Activated T-helper 17 cell treated with anti-CD3 and anti-CD28 coated beads, Interleukin-2, amount 50 U/mL, for 72 hours (primary cell): Measurements from ENCODE around the gene WDR91. TPM values are rescaled to one million over a fixed set of nuclear protein-coding genes. Genes with fewer than 3 reads are reported as not detected.
"Not testable (repeated sequence)": the region's sequence is repeated elsewhere in the genome, so short reads cannot be mapped to it uniquely, and the experiment has no call there.

ENCODE experiments used
- ATAC-seq: fragments of 150-1000 bp; cut with Tn5 transposase; replicated peaks from 2 replicates; pipeline ENCODE4 v1.10.0; 2021; ENCODE audit warnings: mild to moderate bottlenecking, moderate library complexity
- H3K27ac Mint-ChIP-seq: one replicate; pipeline ENCODE4 v1.8.0; 2022; ENCODE audit warnings: mixed read lengths
- H3K27me3 Mint-ChIP-seq: one replicate; pipeline ENCODE4 v1.8.0; 2022; ENCODE audit warnings: mixed read lengths
- H3K36me3 Mint-ChIP-seq: one replicate; pipeline ENCODE4 v1.8.0; 2022; ENCODE audit warnings: low read depth, mild to moderate bottlenecking, mixed read lengths
- H3K4me1 Mint-ChIP-seq: one replicate; pipeline ENCODE4 v1.8.0; 2022; ENCODE audit warnings: mixed read lengths
- H3K4me3 Mint-ChIP-seq: one replicate; pipeline ENCODE4 v1.8.0; 2022; ENCODE audit warnings: mild to moderate bottlenecking, mixed read lengths
- H3K9me3 Mint-ChIP-seq: one replicate; pipeline ENCODE4 v1.8.0; 2022; ENCODE audit warnings: mixed read lengths
- total RNA-seq, 2 donors: library from RNA; stranded (reverse); gene quantifications; one replicate each; pipeline ENCODE4 v1.2.3, GENCODE V29; 2022

WDR91 gene
- total RNA-seq, 2 donors from 2014 or later, result 7.8 to 8.6 TPM

GRCh38 chr7:135213831-135214230 is 2.5 kb upstream of the WDR91 start:
- Mint-ChIP-seq H3K4me3 (no peak overlapping the region), H3K36me3 (no peaks in the 10 kb centered on the region), H3K4me1 (no peaks in the 10 kb centered on the region), H3K27ac (no peak overlapping the region), H3K9me3 (no peaks in the 10 kb centered on the region), H3K27me3 (peaks cover 4% of the 10 kb centered on the region)
- ATAC-seq, result no peak

- H3K9me3 Mint-ChIP-seq, H3K36me3 Mint-ChIP-seq, H3K27me3 Mint-ChIP-seq, ATAC-seq: not testable (repeated sequence)
- Mint-ChIP-seq H3K4me3 (peak overlapping the region; percentile 88), H3K27ac (peak overlapping the region; percentile 79), H3K4me1 (peaks cover 10% of the 10 kb centered on the region)
Measured at GRCh38 chr7:135211946-135212685, 790 bp upstream of the WDR91 start.

GRCh38 chr7:135210888-135211178 is 493 bp downstream of the WDR91 start:
- Mint-ChIP-seq H3K9me3 (no peaks in the 10 kb centered on the region), H3K36me3 (peaks cover 7% of the 10 kb centered on the region), H3K27ac (peak overlapping the region; percentile 79), H3K4me3 (peak overlapping the region; percentile 88), H3K27me3 (no peaks in the 10 kb centered on the region), H3K4me1 (peaks cover 15% of the 10 kb centered on the region)
- ATAC-seq, result no peak

GRCh38 chr7:135209225-135209834 is 2.0 kb downstream of the WDR91 start:
- H3K36me3 Mint-ChIP-seq, result peaks cover 19% of the 10 kb centered on the region
- H3K4me3 Mint-ChIP-seq, result no peak overlapping the region
- H3K27me3 Mint-ChIP-seq, result no peaks in the 10 kb centered on the region
- ATAC-seq, result no peak
- no peaks in the 10 kb centered on the region for H3K9me3 Mint-ChIP-seq
- H3K4me1 Mint-ChIP-seq, result peaks cover 15% of the 10 kb centered on the region
- no peak overlapping the region for H3K27ac Mint-ChIP-seq

GRCh38 chr7:135208102-135208793 is 3.1 kb downstream of the WDR91 start:
- Mint-ChIP-seq H3K9me3 (no peaks in the 10 kb centered on the region), H3K4me3 (no peak overlapping the region), H3K36me3 (peaks cover 30% of the 10 kb centered on the region), H3K27me3 (no peaks in the 10 kb centered on the region), H3K27ac (no peak overlapping the region), H3K4me1 (peaks cover 15% of the 10 kb centered on the region)
- ATAC-seq, result no peak

GRCh38 chr7:135207406-135208101 is 3.8 kb downstream of the WDR91 start:
- no peak for ATAC-seq
- Mint-ChIP-seq H3K36me3 (peaks cover 36% of the 10 kb centered on the region), H3K4me1 (peaks cover 15% of the 10 kb centered on the region), H3K4me3 (no peak overlapping the region), H3K27ac (peak overlapping the region; percentile 20), H3K27me3 (no peaks in the 10 kb centered on the region), H3K9me3 (no peaks in the 10 kb centered on the region)

GRCh38 chr7:135206941-135207391 is 4.4 kb downstream of the WDR91 start:
- no peak for ATAC-seq
- peaks cover 42% of the 10 kb centered on the region for H3K36me3 Mint-ChIP-seq
- peaks cover 15% of the 10 kb centered on the region for H3K4me1 Mint-ChIP-seq
- H3K27me3 Mint-ChIP-seq, result no peaks in the 10 kb centered on the region
- peak overlapping the region; percentile 20 for H3K27ac Mint-ChIP-seq
- no peaks in the 10 kb centered on the region for H3K9me3 Mint-ChIP-seq
- no peak overlapping the region for H3K4me3 Mint-ChIP-seq

- no peaks in the 10 kb centered on the region for H3K9me3 Mint-ChIP-seq
- no peak overlapping the region for H3K4me3 Mint-ChIP-seq
- H3K36me3 Mint-ChIP-seq, result peaks cover 53% of the 10 kb centered on the region
- no peaks in the 10 kb centered on the region for H3K27me3 Mint-ChIP-seq
- no peak overlapping the region for H3K27ac Mint-ChIP-seq
- peaks cover 19% of the 10 kb centered on the region for H3K4me1 Mint-ChIP-seq
- no peak for ATAC-seq
Measured at GRCh38 chr7:135205850-135206249, 5.5 kb downstream of the WDR91 start.

GRCh38 chr7:135204876-135205275 is 6.5 kb downstream of the WDR91 start:
- peaks cover 19% of the 10 kb centered on the region for H3K4me1 Mint-ChIP-seq
- no peak for ATAC-seq
- H3K4me3 Mint-ChIP-seq, result no peak overlapping the region
- H3K9me3 Mint-ChIP-seq, result no peaks in the 10 kb centered on the region
- no peaks in the 10 kb centered on the region for H3K27me3 Mint-ChIP-seq
- H3K27ac Mint-ChIP-seq, result no peak overlapping the region
- H3K36me3 Mint-ChIP-seq, result peaks cover 59% of the 10 kb centered on the region

- Mint-ChIP-seq H3K4me1 (peaks cover 19% of the 10 kb centered on the region), H3K9me3 (no peaks in the 10 kb centered on the region), H3K27me3 (no peaks in the 10 kb centered on the region), H3K36me3 (peaks cover 64% of the 10 kb centered on the region), H3K4me3 (no peak overlapping the region), H3K27ac (no peak overlapping the region)
- no peak for ATAC-seq
Measured at GRCh38 chr7:135204341-135204749, 7.0 kb downstream of the WDR91 start.

- Mint-ChIP-seq H3K9me3 (no peaks in the 10 kb centered on the region), H3K36me3 (peaks cover 92% of the 10 kb centered on the region), H3K4me3 (no peak overlapping the region), H3K27me3 (no peaks in the 10 kb centered on the region), H3K27ac (no peak overlapping the region), H3K4me1 (peaks cover 7% of the 10 kb centered on the region)
- ATAC-seq, result no peak
Measured at GRCh38 chr7:135201350-135201749, 10.0 kb downstream of the WDR91 start.

GRCh38 chr7:135200821-135201331 is 10.4 kb downstream of the WDR91 start:
- Mint-ChIP-seq H3K27ac (no peak overlapping the region), H3K9me3 (no peaks in the 10 kb centered on the region), H3K27me3 (no peaks in the 10 kb centered on the region), H3K4me1 (peaks cover 4% of the 10 kb centered on the region), H3K4me3 (no peak overlapping the region), H3K36me3 (peaks cover 92% of the 10 kb centered on the region)
- ATAC-seq, result no peak

GRCh38 chr7:135199439-135199838 is 11.9 kb downstream of the WDR91 start:
- Mint-ChIP-seq H3K27me3 (no peaks in the 10 kb centered on the region), H3K27ac (no peak overlapping the region), H3K4me3 (no peak overlapping the region), H3K9me3 (no peaks in the 10 kb centered on the region), H3K36me3 (peaks cover 95% of the 10 kb centered on the region), H3K4me1 (peaks cover 4% of the 10 kb centered on the region)
- ATAC-seq, result no peak

- Mint-ChIP-seq H3K4me3 (no peak overlapping the region), H3K27me3 (no peaks in the 10 kb centered on the region), H3K4me1 (peaks cover 4% of the 10 kb centered on the region), H3K27ac (peak overlapping the region; percentile 58), H3K9me3 (no peaks in the 10 kb centered on the region), H3K36me3 (peaks cover 96% of the 10 kb centered on the region)
- ATAC-seq, result peak; percentile 38
Measured at GRCh38 chr7:135197906-135198655, 13.2 kb downstream of the WDR91 start.
